Neural cell (in vitro differentiated cells): ENCODE measurements around the gene ENTPD2. TPM values are rescaled to one million over a fixed set of nuclear protein-coding genes. Genes with fewer than 3 reads are reported as not detected.
A peak's percentile ranks its signal among the peaks of the same experiment; 100 is the strongest.

ENCODE experiments used
- H2AFZ ChIP-seq: fragments of 200-600, 300-800 bp; sonication (generic), shearing (Covaris generic); 2 replicates; pipeline ENCODE4 v1.6.0; 2014; ENCODE audit warnings: low read depth, mild to moderate bottlenecking, antibody characterized with exemption, low read length, moderate library complexity
- H3F3A ChIP-seq: fragments of 200-600 bp; shearing (Covaris generic); 2 replicates; pipeline ENCODE4 v1.6.1; 2016; ENCODE audit warnings: mild to moderate bottlenecking, moderate library complexity, mixed read lengths, antibody characterized with exemption, low read length; ENCODE audit not compliant: insufficient read depth, poor library complexity, severe bottlenecking
- H3K27ac ChIP-seq: fragments of 200-600, 300-800 bp; sonication (generic), shearing (Covaris generic); 2 replicates; pipeline ENCODE4 v1.5.1; 2014; ENCODE audit warnings: mild to moderate bottlenecking, low read length, moderate library complexity
- H3K27me3 ChIP-seq: fragments of 300-800, 200-600 bp; sonication (generic), shearing (Covaris generic); 2 replicates; pipeline ENCODE4 v1.6.0; 2014; ENCODE audit warnings: mild to moderate bottlenecking, low read depth, low read length, moderate library complexity; ENCODE audit not compliant: insufficient read depth
- H3K36me3 ChIP-seq: fragments of 300-800, 200-600 bp; sonication (generic), shearing (Covaris generic); 2 replicates; pipeline ENCODE4 v1.5.1; 2014; ENCODE audit warnings: mild to moderate bottlenecking, antibody characterized with exemption, low read length, moderate library complexity; ENCODE audit not compliant: insufficient read depth
- H3K4me2 ChIP-seq: fragments of 300-800, 200-600 bp; sonication (generic), shearing (Covaris generic); 2 replicates; pipeline ENCODE4 v1.6.0; 2014; ENCODE audit warnings: mild to moderate bottlenecking, low read length
- H3K4me3 ChIP-seq: fragments of 300-800, 200-600 bp; sonication (generic), shearing (Covaris generic); 2 replicates; pipeline ENCODE4 v1.5.1; 2014; ENCODE audit warnings: mild to moderate bottlenecking, low read length, moderate library complexity
- H3K79me2 ChIP-seq: fragments of 200-600 bp; shearing (Covaris generic); replicated peaks from 2 replicates; pipeline ENCODE4 v1.6.0; 2014; ENCODE audit warnings: mild to moderate bottlenecking, low read length, moderate library complexity; ENCODE audit not compliant: insufficient read depth
- H3K9ac ChIP-seq: fragments of 300-800, 200-600 bp; sonication (generic), shearing (Covaris generic); 2 replicates; pipeline ENCODE4 v1.6.1; 2016; ENCODE audit warnings: mild to moderate bottlenecking, low read length, mixed read lengths
- H3K9me2 ChIP-seq: fragments of 200-600 bp; shearing (Covaris generic); 2 replicates; pipeline ENCODE4 v1.6.1; 2016; ENCODE audit warnings: mild to moderate bottlenecking, low read length, mixed read lengths; ENCODE audit not compliant: insufficient read depth
- H3K9me3 ChIP-seq: fragments of 200-600, 300-800 bp; sonication (generic), shearing (Covaris generic); 2 replicates; pipeline ENCODE4 v1.6.1; 2016; ENCODE audit warnings: mild to moderate bottlenecking, mixed run types, low read length, moderate library complexity, mixed read lengths
- H4K20me1 ChIP-seq: fragments of 200-600 bp; shearing (Covaris generic); 2 replicates; pipeline ENCODE4 v1.6.1; 2016; ENCODE audit warnings: mild to moderate bottlenecking, mixed run types; ENCODE audit not compliant: insufficient read depth
- EP300 ChIP-seq: fragments of 450-650 bp; conservative IDR thresholded peaks from 2 replicates; pipeline ENCODE4 v1.6.1; 2014; ENCODE audit warnings: antibody characterized with exemption, mild to moderate bottlenecking, moderate library complexity; ENCODE audit not compliant: poor library complexity, severe bottlenecking
- EZH2 ChIP-seq: fragments of 200-600, 300-800 bp; shearing (Covaris generic), sonication (generic); IDR thresholded peaks from 2 replicates; pipeline ENCODE4 v1.6.1; 2014; ENCODE audit warnings: antibody characterized with exemption, low read length, borderline replicate concordance, mild to moderate bottlenecking; ENCODE audit not compliant: insufficient read depth, poor library complexity, severe bottlenecking
- POLR2AphosphoS5 ChIP-seq: IDR thresholded peaks from 2 replicates; pipeline ENCODE4 v1.6.1; 2012
- RAD21 ChIP-seq: fragments of 450-650 bp; conservative IDR thresholded peaks from 2 replicates; pipeline ENCODE4 v1.6.1; 2014; ENCODE audit warnings: antibody characterized with exemption, mild to moderate bottlenecking, moderate library complexity
- SMC3 ChIP-seq: fragments of 450-650 bp; conservative IDR thresholded peaks from 2 replicates; pipeline ENCODE4 v1.6.1; 2014; ENCODE audit warnings: antibody characterized with exemption, mild to moderate bottlenecking, moderate library complexity; ENCODE audit not compliant: poor library complexity
- TAF1 ChIP-seq: IDR thresholded peaks from 2 replicates; pipeline ENCODE4 v1.6.1; 2012; ENCODE audit warnings: low read depth
- polyA plus RNA-seq: library from polyadenylated mRNA; depleted of rRNA; stranded (reverse); fragments of >200 nt; gene quantifications from 2 replicates; pipeline ENCODE4 v1.2.3, GENCODE V29; 2014
- TF ChIP-seq, protein P1 (sequence below): fragments of 450-650 bp; IDR thresholded peaks from 2 replicates; pipeline ENCODE4 v1.5.1; 2014; ENCODE audit warnings: antibody characterized with exemption, mild to moderate bottlenecking, moderate library complexity; ENCODE audit not compliant: poor library complexity, severe bottlenecking
- TF ChIP-seq, protein P2 (sequence below): IDR thresholded peaks from 2 replicates; pipeline ENCODE4 v1.6.1; 2012; ENCODE audit warnings: borderline replicate concordance

ENTPD2 gene
- polyA plus RNA-seq, 1 donor from 2014 or later: not detected

DNA sequence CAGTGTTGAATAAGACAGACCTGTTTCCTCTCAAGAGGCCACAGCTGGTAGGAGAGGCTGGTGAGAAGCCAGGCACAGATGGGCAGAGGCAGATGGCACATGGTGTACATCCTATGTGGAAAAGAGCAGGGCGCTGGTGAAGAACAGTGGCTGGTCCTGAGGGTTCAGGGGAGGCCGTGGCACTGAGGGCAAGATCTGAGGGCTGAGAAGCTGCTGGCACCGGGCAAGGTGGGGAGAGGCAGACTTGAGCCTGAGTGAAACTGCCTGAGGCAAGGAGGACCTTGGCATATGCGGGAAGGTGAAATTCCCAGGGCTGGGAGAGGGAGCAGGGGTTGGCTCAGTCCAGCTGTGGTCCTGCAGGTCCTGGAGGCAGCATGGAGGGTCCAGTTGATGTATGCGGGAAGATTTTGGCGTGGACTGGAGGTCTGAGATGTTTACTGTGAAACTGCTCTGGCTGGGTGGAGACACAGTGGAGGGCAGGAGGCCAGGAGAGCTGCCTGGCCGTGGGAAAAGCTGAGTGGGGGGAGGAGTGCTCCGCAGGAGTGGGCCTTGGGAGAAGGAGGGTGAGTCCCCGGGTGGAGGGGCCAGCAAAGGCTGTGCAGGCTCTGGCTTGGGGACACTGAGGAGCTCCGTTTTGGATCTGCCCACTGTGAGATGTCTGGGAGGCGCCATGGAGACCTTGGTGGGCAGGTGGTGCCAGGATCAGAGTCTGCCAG, 35.5 kb upstream of the ENTPD2 start:
- H3K79me2 ChIP-seq: peaks cover 3% of the 10 kb centered on the region
- H3F3A ChIP-seq: no peaks in the 10 kb centered on the region
- no peaks in the 10 kb centered on the region for H3K9me2 ChIP-seq
- no peak for TF ChIP-seq TAF1
- TF ChIP-seq POLR2AphosphoS5: no peak
- no peak overlapping the region for H2AFZ ChIP-seq
- no peaks in the 10 kb centered on the region for H3K9me3 ChIP-seq
- peaks cover 7% of the 10 kb centered on the region for H3K27me3 ChIP-seq
- no peak overlapping the region for H3K9ac ChIP-seq
- no peak overlapping the region for H3K4me2 ChIP-seq
- H3K4me3 ChIP-seq: no peak overlapping the region
- H3K36me3 ChIP-seq: no peaks in the 10 kb centered on the region
- H3K27ac ChIP-seq: no peak overlapping the region
- H4K20me1 ChIP-seq: no peaks in the 10 kb centered on the region

DNA sequence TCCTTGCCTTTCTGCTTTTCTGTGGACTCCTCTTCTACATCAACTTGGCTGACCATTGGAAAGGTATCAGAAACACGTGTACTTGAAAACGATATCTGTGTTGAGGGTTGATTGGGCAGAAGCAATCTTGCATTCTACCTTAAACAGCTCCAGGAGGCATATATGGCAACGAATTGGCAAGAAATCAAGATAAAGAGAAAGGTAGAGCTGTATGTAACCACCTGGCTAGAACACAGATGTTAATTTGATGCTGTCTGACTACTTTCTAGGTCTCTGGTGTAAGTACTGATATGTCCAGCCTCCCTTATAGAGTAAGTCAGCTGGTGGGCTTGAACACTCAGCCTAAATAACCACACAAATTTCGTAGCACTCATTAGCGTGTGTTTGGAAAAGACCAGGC, 34.3 kb upstream of the ENTPD2 start:
- H3K4me3 ChIP-seq: peak overlapping the region; percentile 79
- peak overlapping the region; percentile 70 for H3K4me2 ChIP-seq
- H4K20me1 ChIP-seq: no peaks in the 10 kb centered on the region
- no peak overlapping the region for H3K27ac ChIP-seq
- H3K9me3 ChIP-seq: no peaks in the 10 kb centered on the region
- H2AFZ ChIP-seq: no peak overlapping the region
- H3K79me2 ChIP-seq: peaks cover 3% of the 10 kb centered on the region
- H3F3A ChIP-seq: no peaks in the 10 kb centered on the region
- no peaks in the 10 kb centered on the region for H3K9me2 ChIP-seq
- peak overlapping the region; percentile 81 for H3K9ac ChIP-seq
- H3K36me3 ChIP-seq: no peaks in the 10 kb centered on the region
- TF ChIP-seq SMC3 (no peak), RAD21 (no peak), EZH2 (no peak), EP300 (no peak)
- TF ChIP-seq, protein P1, sequence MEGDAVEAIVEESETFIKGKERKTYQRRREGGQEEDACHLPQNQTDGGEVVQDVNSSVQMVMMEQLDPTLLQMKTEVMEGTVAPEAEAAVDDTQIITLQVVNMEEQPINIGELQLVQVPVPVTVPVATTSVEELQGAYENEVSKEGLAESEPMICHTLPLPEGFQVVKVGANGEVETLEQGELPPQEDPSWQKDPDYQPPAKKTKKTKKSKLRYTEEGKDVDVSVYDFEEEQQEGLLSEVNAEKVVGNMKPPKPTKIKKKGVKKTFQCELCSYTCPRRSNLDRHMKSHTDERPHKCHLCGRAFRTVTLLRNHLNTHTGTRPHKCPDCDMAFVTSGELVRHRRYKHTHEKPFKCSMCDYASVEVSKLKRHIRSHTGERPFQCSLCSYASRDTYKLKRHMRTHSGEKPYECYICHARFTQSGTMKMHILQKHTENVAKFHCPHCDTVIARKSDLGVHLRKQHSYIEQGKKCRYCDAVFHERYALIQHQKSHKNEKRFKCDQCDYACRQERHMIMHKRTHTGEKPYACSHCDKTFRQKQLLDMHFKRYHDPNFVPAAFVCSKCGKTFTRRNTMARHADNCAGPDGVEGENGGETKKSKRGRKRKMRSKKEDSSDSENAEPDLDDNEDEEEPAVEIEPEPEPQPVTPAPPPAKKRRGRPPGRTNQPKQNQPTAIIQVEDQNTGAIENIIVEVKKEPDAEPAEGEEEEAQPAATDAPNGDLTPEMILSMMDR: no peak
- TF ChIP-seq, protein P2, sequence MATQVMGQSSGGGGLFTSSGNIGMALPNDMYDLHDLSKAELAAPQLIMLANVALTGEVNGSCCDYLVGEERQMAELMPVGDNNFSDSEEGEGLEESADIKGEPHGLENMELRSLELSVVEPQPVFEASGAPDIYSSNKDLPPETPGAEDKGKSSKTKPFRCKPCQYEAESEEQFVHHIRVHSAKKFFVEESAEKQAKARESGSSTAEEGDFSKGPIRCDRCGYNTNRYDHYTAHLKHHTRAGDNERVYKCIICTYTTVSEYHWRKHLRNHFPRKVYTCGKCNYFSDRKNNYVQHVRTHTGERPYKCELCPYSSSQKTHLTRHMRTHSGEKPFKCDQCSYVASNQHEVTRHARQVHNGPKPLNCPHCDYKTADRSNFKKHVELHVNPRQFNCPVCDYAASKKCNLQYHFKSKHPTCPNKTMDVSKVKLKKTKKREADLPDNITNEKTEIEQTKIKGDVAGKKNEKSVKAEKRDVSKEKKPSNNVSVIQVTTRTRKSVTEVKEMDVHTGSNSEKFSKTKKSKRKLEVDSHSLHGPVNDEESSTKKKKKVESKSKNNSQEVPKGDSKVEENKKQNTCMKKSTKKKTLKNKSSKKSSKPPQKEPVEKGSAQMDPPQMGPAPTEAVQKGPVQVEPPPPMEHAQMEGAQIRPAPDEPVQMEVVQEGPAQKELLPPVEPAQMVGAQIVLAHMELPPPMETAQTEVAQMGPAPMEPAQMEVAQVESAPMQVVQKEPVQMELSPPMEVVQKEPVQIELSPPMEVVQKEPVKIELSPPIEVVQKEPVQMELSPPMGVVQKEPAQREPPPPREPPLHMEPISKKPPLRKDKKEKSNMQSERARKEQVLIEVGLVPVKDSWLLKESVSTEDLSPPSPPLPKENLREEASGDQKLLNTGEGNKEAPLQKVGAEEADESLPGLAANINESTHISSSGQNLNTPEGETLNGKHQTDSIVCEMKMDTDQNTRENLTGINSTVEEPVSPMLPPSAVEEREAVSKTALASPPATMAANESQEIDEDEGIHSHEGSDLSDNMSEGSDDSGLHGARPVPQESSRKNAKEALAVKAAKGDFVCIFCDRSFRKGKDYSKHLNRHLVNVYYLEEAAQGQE: no peak
- peaks cover 7% of the 10 kb centered on the region for H3K27me3 ChIP-seq
